KMS-11 (cell line): ENCODE data around the gene FXYD1.
A peak's percentile ranks its signal among the peaks of the same experiment; 100 is the strongest.
"Not testable (repeated sequence)": the region's sequence is repeated elsewhere in the genome, so short reads cannot be mapped to it uniquely, and the experiment has no call there.

Experiments
- H2AFZ ChIP-seq: fragments of 200-600 bp; sonication (generic); 2 replicates; pipeline ENCODE4 v1.6.1; 2016; ENCODE audit warnings: antibody characterized with exemption, mixed run types, low read depth
- H3K27ac ChIP-seq: fragments of 200-600 bp; sonication (generic); 2 replicates; pipeline ENCODE4 v1.6.1; 2016; ENCODE audit warnings: mild to moderate bottlenecking, mixed run types
- H3K27me3 ChIP-seq: fragments of 200-600 bp; sonication (generic); 2 replicates; pipeline ENCODE4 v1.6.1; 2017; ENCODE audit warnings: mild to moderate bottlenecking, low read depth, mixed run types, moderate library complexity; ENCODE audit not compliant: insufficient read depth
- H3K36me3 ChIP-seq: fragments of 200-600 bp; sonication (generic); 2 replicates; pipeline ENCODE4 v1.6.1; 2017; ENCODE audit warnings: mild to moderate bottlenecking, mixed run types; ENCODE audit not compliant: insufficient read depth
- H3K4me1 ChIP-seq: fragments of 200-600 bp; sonication (generic); 2 replicates; pipeline ENCODE4 v1.6.1; 2016; ENCODE audit warnings: mild to moderate bottlenecking, low read depth, mixed run types; ENCODE audit not compliant: poor library complexity, severe bottlenecking
- H3K4me2 ChIP-seq: fragments of 200-600 bp; sonication (generic); 2 replicates; pipeline ENCODE4 v1.7.0; 2016; ENCODE audit warnings: mild to moderate bottlenecking, mixed run types
- H3K4me3 ChIP-seq: fragments of 200-600 bp; sonication (generic); IDR thresholded peaks from 2 replicates; pipeline ENCODE4 v1.6.1; 2017; ENCODE audit warnings: low read depth, low read length, mixed read lengths; ENCODE audit not compliant: insufficient read depth
- H3K79me2 ChIP-seq: fragments of 200-600 bp; sonication (generic); 2 replicates; pipeline ENCODE4 v1.6.1; 2016; ENCODE audit warnings: low read depth, mixed run types; ENCODE audit not compliant: insufficient read depth
- H3K9ac ChIP-seq: fragments of 200-600 bp; sonication (generic); 2 replicates; pipeline ENCODE4 v1.6.1; 2016; ENCODE audit warnings: mild to moderate bottlenecking, mixed run types
- H4K20me1 ChIP-seq: fragments of 200-600 bp; sonication (generic); 2 replicates; pipeline ENCODE4 v1.6.1; 2016; ENCODE audit warnings: mild to moderate bottlenecking, mixed run types; ENCODE audit not compliant: insufficient read depth
- CTCF ChIP-seq: fragments of 200-600 bp; sonication (generic); conservative IDR thresholded peaks from 2 replicates; pipeline ENCODE4 v1.6.1; 2017; ENCODE audit warnings: low read depth, mild to moderate bottlenecking, antibody characterized with exemption, low read length, moderate library complexity, mixed read lengths

FXYD1 gene

GRCh38 chr19:35149463-35149862, 10.8 kb downstream of the FXYD1 start:
- Histone ChIP-seq H4K20me1 (no peaks in the 10 kb centered on the region), H3K27ac (no peak overlapping the region), H3K36me3 (no peaks in the 10 kb centered on the region), H3K27me3 (no peaks in the 10 kb centered on the region; the same call in 1 of the 2 replicates), H3K4me1 (peaks cover 5% of the 10 kb centered on the region), H3K4me3 (no peak overlapping the region), H3K9ac (no peak overlapping the region), H2AFZ (no peak overlapping the region), H3K79me2 (no peaks in the 10 kb centered on the region), H3K4me2 (no peak overlapping the region)
- TF ChIP-seq CTCF = no peak

GRCh38 chr19:35150445-35150844, 11.8 kb downstream of the FXYD1 start:
- no peaks in the 10 kb centered on the region for H3K36me3 ChIP-seq
- TF ChIP-seq CTCF = no peak
- H3K79me2 ChIP-seq = peaks cover 8% of the 10 kb centered on the region; the same call in 1 of the 2 replicates

GRCh38 chr19:35151273-35152065, 12.8 kb downstream of the FXYD1 start:
- Histone ChIP-seq H3K4me2 (no peak overlapping the region), H4K20me1 (no peaks in the 10 kb centered on the region), H3K4me3 (no peak overlapping the region), H3K9ac (no peak overlapping the region), H3K79me2 (peaks cover 18% of the 10 kb centered on the region), H3K27ac (no peak overlapping the region), H3K4me1 (peaks cover 12% of the 10 kb centered on the region), H3K27me3 (no peaks in the 10 kb centered on the region; the same call in 1 of the 2 replicates), H3K36me3 (no peaks in the 10 kb centered on the region), H2AFZ (no peak overlapping the region)
- TF ChIP-seq CTCF = no peak

More at GRCh38 chr19:35150445-35150844, 11.8 kb downstream of the FXYD1 start:
- no peak overlapping the region for H3K27ac ChIP-seq
- H3K27me3 ChIP-seq = no peaks in the 10 kb centered on the region; the same call in 1 of the 2 replicates
- no peak overlapping the region for H3K4me2 ChIP-seq
- H4K20me1 ChIP-seq = no peaks in the 10 kb centered on the region
- no peak overlapping the region for H2AFZ ChIP-seq
- peaks cover 5% of the 10 kb centered on the region for H3K4me1 ChIP-seq
- no peak overlapping the region for H3K9ac ChIP-seq
- H3K4me3 ChIP-seq = no peak overlapping the region

GRCh38 chr19:35153129-35153522, 14.5 kb downstream of the FXYD1 start:
- H3K79me2 ChIP-seq = peaks cover 21% of the 10 kb centered on the region
- H3K27ac ChIP-seq, H3K27me3 ChIP-seq, H3K36me3 ChIP-seq, H3K9ac ChIP-seq, H3K4me3 ChIP-seq, H4K20me1 ChIP-seq: not testable (repeated sequence)
- H3K4me2 ChIP-seq = peak overlapping the region; percentile 86; the same call in 1 of the 2 replicates
- H3K4me1 ChIP-seq = peaks cover 12% of the 10 kb centered on the region
- H2AFZ ChIP-seq = 0 out of 2 replicates have a peak overlapping the region, but pooled peaks have one; percentile 96
